Upper lobe of left lung (tissue), 6 donors: ENCODE measurements around the gene AFF1. TPM values are rescaled to one million over a fixed set of nuclear protein-coding genes. Genes with fewer than 3 reads are reported as not detected.
A peak's percentile ranks its signal among the peaks of the same experiment; 100 is the strongest.
"Not testable (repeated sequence)": the region's sequence is repeated elsewhere in the genome, so short reads cannot be mapped to it uniquely, and the experiment has no call there.

Experiments
- ATAC-seq, 2 donors: fragments of 200-7000 bp; cut with Tn5 transposase; one replicate each; pipeline ENCODE4 v1.9.1; 2022; ENCODE audit warnings: mild to moderate bottlenecking in 2 of 2, moderate library complexity in 2 of 2; ENCODE audit not compliant: low FRiP score in 2 of 2
- DNase-seq, 2 donors: peaks; one replicate each; pipeline ENCODE4 v3.0.0-alpha.2; 2019 to 2020
- H3K27ac ChIP-seq, 4 donors: fragments of 200-600 bp; sonication (generic); one replicate each; pipeline ENCODE4 v1.5.1; 2016 to 2019
- H3K27me3 ChIP-seq, 4 donors: fragments of 200-600 bp; sonication (generic); one replicate each; pipeline ENCODE4 v1.5.1; 2017 to 2019
- H3K36me3 ChIP-seq, 4 donors: fragments of 200-600 bp; sonication (generic); one replicate each; pipeline ENCODE4 v1.5.1; 2016 to 2019
- H3K4me1 ChIP-seq, 4 donors: fragments of 200-600 bp; sonication (generic); one replicate each; pipeline ENCODE4 v1.5.1; 2018 to 2019
- H3K4me3 ChIP-seq, 4 donors: fragments of 200-600 bp; sonication (generic); one replicate each; pipeline ENCODE4 v1.5.1; 2017 to 2019; ENCODE audit warnings: mild to moderate bottlenecking in 2 of 4, moderate library complexity in 1 of 4
- H3K9me3 ChIP-seq, 4 donors: fragments of 200-600 bp; sonication (generic); one replicate each; pipeline ENCODE4 v1.5.1; 2018 to 2019
- EP300 ChIP-seq, 4 donors: sonication (generic); formaldehyde crosslinking; IDR thresholded peaks; one replicate each; pipeline ENCODE4 v1.5.1; 2017; ENCODE audit warnings: antibody characterized with exemption in 4 of 4, control low read depth in 2 of 4
- POLR2A ChIP-seq, 4 donors: fragments of 450-650 bp; IDR thresholded peaks; one replicate each; pipeline ENCODE4 v1.5.1; 2016 to 2017; ENCODE audit warnings: antibody characterized with exemption in 4 of 4, mild to moderate bottlenecking in 2 of 4
- POLR2AphosphoS5 ChIP-seq, 2 donors: sonication (generic); formaldehyde crosslinking; IDR thresholded peaks; one replicate each; pipeline ENCODE4 v1.5.1; 2017; ENCODE audit warnings: antibody characterized with exemption in 2 of 2
- WGBS, 2 donors: methylation state at CpG; one replicate each; pipeline ENCODE4 v1.1.5; 2017 to 2018; 5-methylcytosine and 5-hydroxymethylcytosine counted together
- total RNA-seq, 6 donors: library from RNA; depleted of rRNA in 4 of 6; stranded (reverse); fragments of >200 nt in 4 of 6; gene quantifications; one replicate each; pipeline versions ENCODE4 v1.1.0 to v1.2.1, GENCODE V29; 2016 to 2021
- TF ChIP-seq, protein P1 (sequence below), 6 experiments: fragments of 450-650 bp in 4 of 6; fragments of 200-600 bp in 2 of 6; sonication (generic) in 2 of 6; IDR thresholded peaks; one replicate each; pipeline ENCODE4 v1.5.1; 2016 to 2019; ENCODE audit warnings: antibody characterized with exemption in 6 of 6
- donor health status: DM: no; HTN: no; CAD: no; lungs with moderate emphysema.
- donor health status: DM: no; HTN: yes; CAD: no; lungs with severe emphysema.

AFF1 gene
- total RNA-seq, 6 donors from 2014 or later: 45.5 to 124 (median 83.9) TPM

DNA sequence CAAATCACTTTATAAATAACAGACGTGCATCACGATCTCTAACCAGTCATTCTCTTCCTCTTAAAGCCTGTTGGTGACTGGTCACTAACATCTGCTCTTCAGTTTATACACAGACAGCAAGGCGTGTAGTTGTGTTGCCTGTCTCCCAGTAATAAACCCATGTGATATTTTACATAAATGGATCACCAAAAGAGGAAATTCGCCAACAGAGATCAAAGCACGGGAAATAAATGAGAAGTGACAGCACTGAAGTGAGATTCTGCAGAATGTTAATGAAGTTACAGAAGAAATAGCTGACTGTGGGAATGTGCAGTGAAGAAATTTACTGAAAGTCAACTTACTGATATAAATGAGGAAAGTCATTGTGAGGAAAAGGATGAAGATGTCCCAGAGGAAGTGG is 47.0 kb downstream of the AFF1 start:
- WGBS, 2 donors: 54 to 65% methylated on average over 5 of the region's 5 CpGs
- H3K36me3 ChIP-seq: peaks cover 0 to 3% (median 0%) of the 10 kb centered on the region in 4 donors
- H3K9me3 ChIP-seq: no peaks in the 10 kb centered on the region
- peak overlapping the region in 3 of 4 donors; percentile 18 to 35 (median 18) for H3K27ac ChIP-seq
- TF ChIP-seq POLR2A (IDR thresholded peaks at IDR 0.05) (no peak), POLR2AphosphoS5 (IDR thresholded peaks at IDR 0.05) (peak in 1 of 2 donors; percentile 31)
- DNase-seq: no peak
- ATAC-seq: peak in 1 of 2 donors; percentile 88
- H3K4me1 ChIP-seq: peaks cover 3 to 23% (median 10%) of the 10 kb centered on the region in 4 donors
- H3K27me3 ChIP-seq: no peaks in the 10 kb centered on the region
- no peak overlapping the region for H3K4me3 ChIP-seq

DNA sequence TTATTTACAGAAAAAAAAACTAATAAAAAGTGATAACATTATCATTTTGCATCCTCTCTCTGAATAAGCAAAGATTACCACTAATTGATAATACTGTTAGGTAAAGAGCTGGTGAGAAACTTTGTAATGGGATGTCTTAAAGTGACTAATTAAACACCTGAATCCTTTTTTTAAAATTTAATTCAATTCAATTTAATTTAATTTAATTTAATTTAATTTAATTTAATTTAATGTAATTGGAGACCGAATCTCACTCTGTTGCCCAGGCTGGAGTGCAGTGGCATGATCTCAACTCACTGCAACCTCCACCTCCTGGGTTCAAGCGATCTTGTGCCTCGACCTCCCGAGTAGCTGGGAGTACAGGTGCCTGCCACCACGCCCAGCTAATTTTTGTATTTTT is 51.0 kb downstream of the AFF1 start:
- not testable (repeated sequence) for ATAC-seq, H3K9me3 ChIP-seq, DNase-seq, H3K36me3 ChIP-seq, H3K27ac ChIP-seq, H3K27me3 ChIP-seq, H3K4me3 ChIP-seq
- peaks cover 0 to 14% (median 4%) of the 10 kb centered on the region in 4 donors for H3K4me1 ChIP-seq
- 96 to 98% methylated on average over 5 of the region's 5 CpGs for WGBS, 2 donors

DNA sequence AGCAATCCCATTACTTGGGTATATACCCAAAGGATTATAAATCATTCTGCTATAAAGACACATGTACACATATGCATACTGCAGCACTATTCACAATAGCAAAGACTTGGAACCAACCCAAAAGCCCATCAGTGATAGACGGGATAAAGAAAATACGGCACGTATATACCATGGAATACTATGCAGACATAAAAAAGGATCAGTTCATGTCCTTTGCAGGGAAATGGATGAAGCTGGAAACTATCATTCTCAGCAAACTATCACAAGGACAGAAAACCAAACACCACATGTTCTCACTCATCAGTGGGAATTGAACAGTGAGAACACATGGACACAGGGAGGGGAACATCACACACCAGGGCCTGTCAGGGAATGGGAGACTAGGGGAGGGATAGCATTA is 54.8 kb downstream of the AFF1 start:
- H3K4me3 ChIP-seq, H3K27ac ChIP-seq, ATAC-seq, H3K9me3 ChIP-seq, H3K27me3 ChIP-seq, H3K36me3 ChIP-seq, DNase-seq: not testable (repeated sequence)
- WGBS, 2 donors: 96 to 97% methylated on average over 3 of the region's 3 CpGs
- peaks cover 7 to 13% (median 10%) of the 10 kb centered on the region in 4 donors for H3K4me1 ChIP-seq

DNA sequence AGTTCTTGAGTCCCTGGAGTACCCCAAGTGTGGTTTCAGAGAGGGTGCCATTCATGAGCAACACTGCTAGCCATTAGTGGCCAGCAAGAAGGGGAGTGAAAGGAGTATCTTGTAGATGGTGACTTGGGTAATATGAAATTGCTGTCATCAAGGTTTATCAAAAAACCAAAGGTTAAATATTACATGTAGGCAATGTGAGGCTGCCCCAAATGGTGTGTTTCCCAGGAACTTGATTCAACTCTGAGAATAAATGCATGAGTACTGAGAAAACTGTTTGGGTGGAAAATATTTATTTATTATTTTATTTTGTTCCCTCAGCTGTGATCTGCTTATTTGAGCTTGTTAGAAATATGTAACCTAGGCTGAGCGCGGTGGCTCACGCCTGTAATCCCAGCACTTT is 55.7 kb downstream of the AFF1 start:
- H3K36me3 ChIP-seq: no peaks in the 10 kb centered on the region
- peaks cover 7 to 15% (median 12%) of the 10 kb centered on the region in 4 donors for H3K4me1 ChIP-seq
- no peak overlapping the region for H3K27ac ChIP-seq
- no peak overlapping the region for H3K4me3 ChIP-seq
- H3K27me3 ChIP-seq: no peaks in the 10 kb centered on the region
- TF ChIP-seq, protein P1, sequence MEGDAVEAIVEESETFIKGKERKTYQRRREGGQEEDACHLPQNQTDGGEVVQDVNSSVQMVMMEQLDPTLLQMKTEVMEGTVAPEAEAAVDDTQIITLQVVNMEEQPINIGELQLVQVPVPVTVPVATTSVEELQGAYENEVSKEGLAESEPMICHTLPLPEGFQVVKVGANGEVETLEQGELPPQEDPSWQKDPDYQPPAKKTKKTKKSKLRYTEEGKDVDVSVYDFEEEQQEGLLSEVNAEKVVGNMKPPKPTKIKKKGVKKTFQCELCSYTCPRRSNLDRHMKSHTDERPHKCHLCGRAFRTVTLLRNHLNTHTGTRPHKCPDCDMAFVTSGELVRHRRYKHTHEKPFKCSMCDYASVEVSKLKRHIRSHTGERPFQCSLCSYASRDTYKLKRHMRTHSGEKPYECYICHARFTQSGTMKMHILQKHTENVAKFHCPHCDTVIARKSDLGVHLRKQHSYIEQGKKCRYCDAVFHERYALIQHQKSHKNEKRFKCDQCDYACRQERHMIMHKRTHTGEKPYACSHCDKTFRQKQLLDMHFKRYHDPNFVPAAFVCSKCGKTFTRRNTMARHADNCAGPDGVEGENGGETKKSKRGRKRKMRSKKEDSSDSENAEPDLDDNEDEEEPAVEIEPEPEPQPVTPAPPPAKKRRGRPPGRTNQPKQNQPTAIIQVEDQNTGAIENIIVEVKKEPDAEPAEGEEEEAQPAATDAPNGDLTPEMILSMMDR (IDR thresholded peaks at IDR 0.05): no peak
- TF ChIP-seq POLR2A (IDR thresholded peaks at IDR 0.05): no peak
- WGBS, 2 donors: 98% methylated on average over 3 of the region's 3 CpGs
- ATAC-seq (no peak), DNase-seq (no peak)
- no peaks in the 10 kb centered on the region for H3K9me3 ChIP-seq

DNA sequence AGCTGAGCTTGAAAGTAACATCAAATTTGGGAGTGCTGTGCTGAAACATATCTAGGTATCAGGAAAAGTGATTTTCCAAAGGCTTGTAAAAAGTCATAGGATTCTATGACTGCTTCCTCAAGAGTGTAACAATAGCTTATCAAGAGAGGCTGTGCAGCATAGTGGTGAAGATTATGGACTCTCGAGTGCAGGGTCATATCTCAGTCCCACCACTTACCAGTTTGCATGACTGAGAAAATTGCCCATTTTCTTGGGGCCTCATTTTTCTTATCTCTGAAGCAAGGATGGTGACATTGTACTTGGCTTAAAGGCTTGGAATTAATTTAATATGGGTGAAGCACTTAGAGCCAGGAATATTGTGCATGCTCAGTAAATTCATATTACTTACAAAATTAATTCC is 57.2 kb downstream of the AFF1 start:
- H3K4me3 ChIP-seq: no peak overlapping the region
- H3K36me3 ChIP-seq: no peaks in the 10 kb centered on the region
- H3K9me3 ChIP-seq: no peaks in the 10 kb centered on the region
- 91 to 93% methylated on average over 1 of the region's 1 CpG for WGBS, 2 donors
- TF ChIP-seq, protein P1 (IDR thresholded peaks at IDR 0.05): no peak
- TF ChIP-seq POLR2A (IDR thresholded peaks at IDR 0.05) (no peak), POLR2AphosphoS5 (IDR thresholded peaks at IDR 0.05) (no peak), EP300 (IDR thresholded peaks at IDR 0.05) (no peak)
- DNase-seq (no peak), ATAC-seq (no peak)
- H3K4me1 ChIP-seq: peaks cover 7 to 17% (median 13%) of the 10 kb centered on the region in 4 donors
- H3K27ac ChIP-seq: no peak overlapping the region
- no peaks in the 10 kb centered on the region for H3K27me3 ChIP-seq

DNA sequence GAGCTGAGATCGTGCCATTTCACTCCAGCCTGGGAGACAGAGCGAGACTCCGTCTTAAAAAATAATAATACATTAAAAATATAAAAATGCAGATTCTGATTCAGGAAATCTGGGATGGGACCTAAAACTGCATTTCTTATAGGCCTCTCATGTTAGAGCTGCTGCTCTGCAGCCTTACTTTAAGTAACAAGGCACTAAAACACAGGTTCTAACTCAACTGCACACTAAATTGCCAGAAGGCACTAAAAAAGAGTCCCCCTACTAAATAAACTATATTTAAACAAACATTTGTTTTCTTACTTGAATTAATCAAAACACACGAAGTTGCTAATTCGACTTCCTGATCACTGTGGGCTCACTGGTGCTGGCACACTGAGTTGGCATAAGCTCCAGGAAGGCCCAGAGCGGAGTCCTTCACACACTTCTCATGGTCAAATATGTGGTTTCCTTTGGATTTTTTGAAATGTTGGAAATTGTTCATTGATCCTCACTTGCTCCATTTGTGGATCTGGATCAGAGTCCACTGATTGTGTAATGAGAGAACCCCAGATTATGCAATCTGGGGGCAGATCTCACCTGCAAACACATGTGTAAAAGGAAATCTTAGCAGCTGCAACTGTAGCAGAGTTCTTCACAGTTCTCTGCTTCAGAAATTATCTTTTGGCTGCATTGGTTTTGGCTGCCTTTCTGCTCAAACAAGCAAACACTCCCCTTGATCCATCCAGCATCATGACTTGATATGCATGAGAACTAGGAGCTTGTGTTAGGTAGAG is 59.3 kb downstream of the AFF1 start:
- H3K27ac ChIP-seq: peak overlapping the region in 1 of 4 donors; percentile 59
- no peaks in the 10 kb centered on the region for H3K9me3 ChIP-seq
- H3K4me1 ChIP-seq: peaks cover 12 to 28% (median 18%) of the 10 kb centered on the region in 4 donors
- no peak overlapping the region for H3K4me3 ChIP-seq
- WGBS, 2 donors: 62 to 63% methylated on average over 6 of the region's 6 CpGs
- H3K36me3 ChIP-seq: no peaks in the 10 kb centered on the region
- no peak for TF ChIP-seq POLR2AphosphoS5 (IDR thresholded peaks at IDR 0.05)
- no peak for TF ChIP-seq EP300 (IDR thresholded peaks at IDR 0.05)
- no peak for TF ChIP-seq POLR2A (IDR thresholded peaks at IDR 0.05)
- TF ChIP-seq, protein P1 (IDR thresholded peaks at IDR 0.05): no peak
- DNase-seq (no peak), ATAC-seq (no peak)
- H3K27me3 ChIP-seq: no peaks in the 10 kb centered on the region
